GM12878 (cell line): Measurements from ENCODE around the gene GYG1. TPM values are rescaled to one million over a fixed set of nuclear protein-coding genes. Genes with fewer than 3 reads are reported as not detected.

ENCODE experiments used
- ATAC-seq: fragments of 200-7000 bp; cut with Tn5 transposase; 3 replicates; pipeline ENCODE4 v1.9.1; 2020; ENCODE audit warnings: mild to moderate bottlenecking, moderate library complexity
- BruUV-seq: library from RNA; stranded (reverse); fragments of 400-500 nt; replicated peaks from 2 replicates; lab custom pipeline; 2021; lab: Mats Ljungman, UMichigan
- CTCF ChIA-PET: fragments of 300-600 bp; sonication (Branson Sonifier 250); formaldehyde crosslinking; extraction: SDS; loops from one replicate; lab custom pipeline; 2021; ENCODE audit warnings: inconsistent platforms; lab: Yijun Ruan, JAX
- POLR2A ChIA-PET: fragments of 350-600 bp; formaldehyde crosslinking; extraction: SDS; loops from one replicate; lab custom pipeline; 2021; ENCODE audit warnings: inconsistent platforms; lab: Charles Lee
- RAD21 ChIA-PET: fragments of 300-600 bp; sonication (Branson Sonifier 250); formaldehyde crosslinking; loops from one replicate; lab custom pipeline; 2023; ENCODE audit warnings: antibody characterized with exemption; ENCODE audit not compliant: unreplicated experiment; lab: Charles Lee
- SMC1A ChIA-PET: fragments of 300-600 bp; sonication (Branson Sonifier 250); formaldehyde crosslinking; loops from one replicate; lab custom pipeline; 2023; ENCODE audit not compliant: unreplicated experiment, uncharacterized antibody; lab: Charles Lee
- DNase-seq: peaks from one replicate; pipeline ENCODE4 v3.0.0-alpha.2; 2011; ENCODE audit warnings: low read depth, low spot score
- FAIRE-seq: peaks from 3 replicates; lab custom pipeline; 2011; peaks lifted over from hg19 to GRCh38; lab: Jason Lieb, UNC
- H2AFZ ChIP-seq: 2 replicates; pipeline ENCODE4 v1.6.0; 2011; ENCODE audit warnings: low read depth, low read length, control low read depth; ENCODE audit not compliant: control insufficient read depth
- H3K27ac ChIP-seq: 2 replicates; pipeline ENCODE4 v1.5.1; 2011; ENCODE audit warnings: control low read depth; ENCODE audit not compliant: control insufficient read depth, insufficient read depth
- H3K27me3 ChIP-seq, 2 experiments: replicated peaks in 1 of 2; 2 replicates each; pipeline versions ENCODE4 v1.6.0 to v1.6.1; 2011; ENCODE audit warnings: low read length in 1 of 2; ENCODE audit not compliant: control insufficient read depth in 2 of 2, insufficient read depth in 2 of 2
- H3K36me3 ChIP-seq, 2 experiments: 2 replicates each; pipeline ENCODE4 v1.5.1; 2011; ENCODE audit warnings: low read length in 1 of 2; ENCODE audit not compliant: control insufficient read depth in 2 of 2, insufficient read depth in 2 of 2
- H3K4me1 ChIP-seq: 2 replicates; pipeline ENCODE4 v1.6.1; 2011; ENCODE audit warnings: mild to moderate bottlenecking, low read length, moderate library complexity, mixed read lengths; ENCODE audit not compliant: control insufficient read depth, insufficient read depth
- H3K4me2 ChIP-seq: 2 replicates; pipeline ENCODE4 v1.6.0; 2011; ENCODE audit warnings: control low read depth; ENCODE audit not compliant: control insufficient read depth, insufficient read depth
- H3K4me3 ChIP-seq: fragments of 200-600 bp; sonication (generic); 2 replicates; pipeline ENCODE4 v1.5.1; 2016
- H3K79me2 ChIP-seq: 2 replicates; pipeline ENCODE4 v1.6.0; 2011; ENCODE audit warnings: low read length; ENCODE audit not compliant: control insufficient read depth, insufficient read depth
- H3K9ac ChIP-seq: 2 replicates; pipeline ENCODE4 v1.8.0; 2011; ENCODE audit warnings: low read length, control low read depth, mixed read lengths; ENCODE audit not compliant: control insufficient read depth, insufficient read depth
- H3K9me3 ChIP-seq: replicated peaks from 3 replicates; pipeline ENCODE4 v1.5.1; 2011; ENCODE audit warnings: mild to moderate bottlenecking, low read length; ENCODE audit not compliant: control insufficient read depth, insufficient read depth
- H4K20me1 ChIP-seq: 2 replicates; pipeline ENCODE4 v1.6.0; 2011; ENCODE audit not compliant: control insufficient read depth, insufficient read depth
- BACH1 ChIP-seq: fragments of 450-650 bp; IDR thresholded peaks from 2 replicates; pipeline ENCODE4 v1.6.1; 2017; ENCODE audit warnings: mild to moderate bottlenecking, borderline replicate concordance
- CBFB ChIP-seq: IDR thresholded peaks from 2 replicates; pipeline ENCODE4 v1.6.1; 2016; ENCODE audit warnings: antibody characterized with exemption, low read depth
- CHD1 ChIP-seq: IDR thresholded peaks from 2 replicates; pipeline ENCODE4 v1.6.1; 2012; ENCODE audit warnings: low read depth, low read length, improper control_type of control experiment
- EP300 ChIP-seq, 2 experiments: fragments of 150-350 bp in 1 of 2; IDR thresholded peaks; 2 replicates each; pipeline ENCODE4 v1.6.1; 2011 to 2012; ENCODE audit warnings: low read depth in 2 of 2, low read length in 2 of 2, borderline replicate concordance in 1 of 2, improper control_type of control experiment in 1 of 2, inconsistent platforms in 1 of 2; ENCODE audit not compliant: control insufficient read depth in 1 of 2
- MTA3 ChIP-seq: IDR thresholded peaks from 2 replicates; pipeline ENCODE4 v1.6.1; 2012; ENCODE audit warnings: low read length, inconsistent platforms, borderline replicate concordance
- NFIC ChIP-seq: IDR thresholded peaks from 2 replicates; pipeline ENCODE4 v1.6.1; 2012; ENCODE audit warnings: low read depth, mild to moderate bottlenecking, inconsistent platforms, low read length, moderate library complexity
- PAX5 ChIP-seq: IDR thresholded peaks from 2 replicates; pipeline ENCODE4 v1.6.1; 2011; ENCODE audit warnings: low read depth, low read length, borderline replicate concordance
- POLR2AphosphoS2 ChIP-seq: IDR thresholded peaks from 2 replicates; pipeline ENCODE4 v1.6.1; 2011; ENCODE audit warnings: low read depth, mild to moderate bottlenecking, low read length, improper control_type of control experiment, moderate library complexity
- SIX5 ChIP-seq: IDR thresholded peaks from 2 replicates; pipeline ENCODE4 v1.6.1; 2011; ENCODE audit warnings: mild to moderate bottlenecking, low read depth, low read length, moderate library complexity; ENCODE audit not compliant: severe bottlenecking
- STAT1 ChIP-seq: fragments of 450-650 bp; conservative IDR thresholded peaks from 2 replicates; pipeline ENCODE4 v1.6.1; 2014; ENCODE audit warnings: antibody characterized with exemption, mild to moderate bottlenecking
- YBX1 ChIP-seq: fragments of 450-650 bp; IDR thresholded peaks from 2 replicates; pipeline ENCODE4 v1.6.1; 2016; ENCODE audit warnings: antibody characterized with exemption
- WGBS: methylation state at CpG from one replicate; pipeline ENCODE4 v1.1.6; 2016; ENCODE audit warnings: low lambda C conversion rate; ENCODE audit not compliant: insufficient replicate concordance, insufficient coverage; ENCODE audit errors: missing lambda C conversion rate; 5-methylcytosine and 5-hydroxymethylcytosine counted together
- in situ Hi-C: fragments of 300-500 bp; cut with MboI; formaldehyde crosslinking; loops from 9 replicates; pipeline ENCODE4 v1.14.3; 2018; ENCODE audit warnings: mixed read lengths
- intact Hi-C: fragments of 100-400 bp; cut with micrococcal nuclease; formaldehyde crosslinking; loops from one replicate; pipeline ENCODE4 v1.14.2; 2022; ENCODE audit not compliant: unreplicated experiment
- polyA plus RNA-seq, 11 experiments: library from polyadenylated mRNA; depleted of rRNA in 4 of 11; unstranded in 6 of 11; stranded (reverse) in 5 of 11; fragments of >200 nt; fragmentation: Nextera tagmentation in 4 of 11; fragmentation: Illumina TruSeq in 1 of 11; extraction: Ambion mirVana in 4 of 11; extraction: Trizol in 1 of 11; gene quantifications; 1 replicate in 1 of 11; 2 replicates in 10 of 11; pipeline versions ENCODE4 v1.2.1 to v1.2.3, GENCODE V29; 2011 to 2016; ENCODE audit warnings: inconsistent platforms in 2 of 11, missing spikeins in 2 of 11, low read depth in 1 of 11
- total RNA-seq, 4 experiments: library from RNA; depleted of rRNA in 3 of 4; stranded (reverse); fragments of >200 nt in 3 of 4; fragmentation: Illumina TruSeq in 1 of 4; extraction: Trizol in 1 of 4; gene quantifications; 2 replicates each; pipeline versions ENCODE4 v1.2.1 to v1.2.3, GENCODE V29; 2013 to 2021
- TF ChIP-seq, protein P1 (sequence below): IDR thresholded peaks from 2 replicates; pipeline ENCODE4 v1.6.1; 2012; ENCODE audit warnings: low read length, inconsistent platforms

The GYG1 gene
- total and polyA plus RNA-seq, 10 of the 15 experiments (the other 5 are each of a cell fraction or from before 2014, with no cell fraction given): 11.8 to 38.9 (median 22.9) TPM

GRCh38 chr3:149055575-149055974 is 64.2 kb downstream of the GYG1 start:
- ChIA-PET POLR2A (no interaction called here), RAD21 (no interaction called here), SMC1A (no interaction called here), CTCF (no interaction called here)
- 99% methylated on average over 3 of the region's 3 CpGs for WGBS
- FAIRE-seq: no peak
- no peak for ATAC-seq
- H2AFZ ChIP-seq: no peak overlapping the region
- no peaks in the 10 kb centered on the region for H4K20me1 ChIP-seq
- peaks cover 2% of the 10 kb centered on the region; the same call in 1 of the 3 replicates for H3K9me3 ChIP-seq
- H3K36me3 ChIP-seq: peaks cover 5 to 19% of the 10 kb centered on the region in 2 experiments; a peak in 3 of 4 replicates
- in situ Hi-C loops: no loop called here
- peaks cover 15% of the 10 kb centered on the region for H3K4me1 ChIP-seq
- intact Hi-C loops: no loop called here
- H3K27me3 ChIP-seq: no peaks in the 10 kb centered on the region
- H3K4me3 ChIP-seq: no peak overlapping the region
- H3K79me2 ChIP-seq: no peaks in the 10 kb centered on the region
- H3K9ac ChIP-seq: no peak overlapping the region
- TF ChIP-seq MTA3 (no peak), SIX5 (no peak), CHD1 (no peak), CBFB (no peak), YBX1 (no peak), POLR2AphosphoS2 (no peak), PAX5 (no peak), BACH1 (no peak), STAT1 (no peak), EP300 (IDR thresholded peaks at IDR 0.05; ENCODE audit: borderline replicate concordance in 1 of 2, control insufficient read depth in 1 of 2, low read depth in 2 of 2, low read length in 2 of 2) (no peak), NFIC (no peak)
- TF ChIP-seq, protein P1, sequence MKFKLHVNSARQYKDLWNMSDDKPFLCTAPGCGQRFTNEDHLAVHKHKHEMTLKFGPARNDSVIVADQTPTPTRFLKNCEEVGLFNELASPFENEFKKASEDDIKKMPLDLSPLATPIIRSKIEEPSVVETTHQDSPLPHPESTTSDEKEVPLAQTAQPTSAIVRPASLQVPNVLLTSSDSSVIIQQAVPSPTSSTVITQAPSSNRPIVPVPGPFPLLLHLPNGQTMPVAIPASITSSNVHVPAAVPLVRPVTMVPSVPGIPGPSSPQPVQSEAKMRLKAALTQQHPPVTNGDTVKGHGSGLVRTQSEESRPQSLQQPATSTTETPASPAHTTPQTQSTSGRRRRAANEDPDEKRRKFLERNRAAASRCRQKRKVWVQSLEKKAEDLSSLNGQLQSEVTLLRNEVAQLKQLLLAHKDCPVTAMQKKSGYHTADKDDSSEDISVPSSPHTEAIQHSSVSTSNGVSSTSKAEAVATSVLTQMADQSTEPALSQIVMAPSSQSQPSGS: no peak
- no peak overlapping the region for H3K27ac ChIP-seq
- no peak overlapping the region for H3K4me2 ChIP-seq
- no TSS peak for BruUV-seq
- no peak for DNase-seq
